ENCODE results near the gene RPS15A. TPM values are rescaled to one million over a fixed set of nuclear protein-coding genes. Genes with fewer than 3 reads are reported as not detected.

Gene RPS15A
- total and polyA plus RNA-seq, 4 donors, result 349 to 1,185 (median 895) TPM

- TF ChIP-seq GABPA (IDR thresholded peaks at IDR 0.05 in 1 of 2, conservative IDR thresholded peaks at IDR 0.05 in 1 of 2) (no peak), NR2F2 (IDR thresholded peaks at IDR 0.05) (peak; percentile 95), RAD21 (IDR thresholded peaks at IDR 0.05) (no peak), YY1 (IDR thresholded peaks at IDR 0.05) (no peak), TAF1 (conservative IDR thresholded peaks at IDR 0.05) (no peak), FOXA2 (IDR thresholded peaks at IDR 0.05) (no peak), FOXA1 (IDR thresholded peaks at IDR 0.05) (no peak), HNF4A (conservative IDR thresholded peaks at IDR 0.05) (no peak), RXRA (IDR thresholded peaks at IDR 0.05) (peak; percentile 39 to 41)
- TF ChIP-seq, protein P1, sequence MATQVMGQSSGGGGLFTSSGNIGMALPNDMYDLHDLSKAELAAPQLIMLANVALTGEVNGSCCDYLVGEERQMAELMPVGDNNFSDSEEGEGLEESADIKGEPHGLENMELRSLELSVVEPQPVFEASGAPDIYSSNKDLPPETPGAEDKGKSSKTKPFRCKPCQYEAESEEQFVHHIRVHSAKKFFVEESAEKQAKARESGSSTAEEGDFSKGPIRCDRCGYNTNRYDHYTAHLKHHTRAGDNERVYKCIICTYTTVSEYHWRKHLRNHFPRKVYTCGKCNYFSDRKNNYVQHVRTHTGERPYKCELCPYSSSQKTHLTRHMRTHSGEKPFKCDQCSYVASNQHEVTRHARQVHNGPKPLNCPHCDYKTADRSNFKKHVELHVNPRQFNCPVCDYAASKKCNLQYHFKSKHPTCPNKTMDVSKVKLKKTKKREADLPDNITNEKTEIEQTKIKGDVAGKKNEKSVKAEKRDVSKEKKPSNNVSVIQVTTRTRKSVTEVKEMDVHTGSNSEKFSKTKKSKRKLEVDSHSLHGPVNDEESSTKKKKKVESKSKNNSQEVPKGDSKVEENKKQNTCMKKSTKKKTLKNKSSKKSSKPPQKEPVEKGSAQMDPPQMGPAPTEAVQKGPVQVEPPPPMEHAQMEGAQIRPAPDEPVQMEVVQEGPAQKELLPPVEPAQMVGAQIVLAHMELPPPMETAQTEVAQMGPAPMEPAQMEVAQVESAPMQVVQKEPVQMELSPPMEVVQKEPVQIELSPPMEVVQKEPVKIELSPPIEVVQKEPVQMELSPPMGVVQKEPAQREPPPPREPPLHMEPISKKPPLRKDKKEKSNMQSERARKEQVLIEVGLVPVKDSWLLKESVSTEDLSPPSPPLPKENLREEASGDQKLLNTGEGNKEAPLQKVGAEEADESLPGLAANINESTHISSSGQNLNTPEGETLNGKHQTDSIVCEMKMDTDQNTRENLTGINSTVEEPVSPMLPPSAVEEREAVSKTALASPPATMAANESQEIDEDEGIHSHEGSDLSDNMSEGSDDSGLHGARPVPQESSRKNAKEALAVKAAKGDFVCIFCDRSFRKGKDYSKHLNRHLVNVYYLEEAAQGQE (IDR thresholded peaks at IDR 0.05), result no peak
- TF ChIP-seq, protein P2, sequence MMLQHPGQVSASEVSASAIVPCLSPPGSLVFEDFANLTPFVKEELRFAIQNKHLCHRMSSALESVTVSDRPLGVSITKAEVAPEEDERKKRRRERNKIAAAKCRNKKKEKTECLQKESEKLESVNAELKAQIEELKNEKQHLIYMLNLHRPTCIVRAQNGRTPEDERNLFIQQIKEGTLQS (IDR thresholded peaks at IDR 0.05), result no peak
- peaks cover 0 to 11% (median 8%) of the 10 kb centered on the region in 4 donors for H3K36me3 ChIP-seq (ENCODE audit: control insufficient read depth in 4 of 4, insufficient read depth in 3 of 4, low read depth in 1 of 4, low read length in 3 of 4)
- no peak overlapping the region for H3K9ac ChIP-seq (ENCODE audit: low read depth in 1 of 2, low read length in 2 of 2)
- WGBS, result 87% methylated on average over 16 of the region's 16 CpGs
- peaks cover 9 to 24% (median 21%) of the 10 kb centered on the region in 4 donors for H3K4me1 ChIP-seq (ENCODE audit: control insufficient read depth in 4 of 4, insufficient read depth in 4 of 4, low read length in 3 of 4)
- no peak overlapping the region for H3K4me3 ChIP-seq (ENCODE audit: low read depth in 1 of 3, low read length in 3 of 3)
- no peak overlapping the region for H3K27ac ChIP-seq (ENCODE audit: low read depth in 1 of 2, low read length in 2 of 2)
- DNase-seq (ENCODE audit: low spot score), result no peak
- no peaks in the 10 kb centered on the region for H3K9me3 ChIP-seq (ENCODE audit: control insufficient read depth in 4 of 4, low read length in 3 of 4)
- no peaks in the 10 kb centered on the region for H3K27me3 ChIP-seq (ENCODE audit: control insufficient read depth in 4 of 4, insufficient read depth in 4 of 4, low read length in 3 of 4)
Measured at GRCh38 chr16:18802767-18803343, 12.7 kb upstream of the RPS15A start.

- Histone ChIP-seq H3K36me3 (ENCODE audit: control insufficient read depth in 4 of 4, insufficient read depth in 3 of 4, low read depth in 1 of 4, low read length in 3 of 4) (peaks cover 0 to 6% (median under 1%) of the 10 kb centered on the region in 4 donors), H3K27me3 (ENCODE audit: control insufficient read depth in 4 of 4, insufficient read depth in 4 of 4, low read length in 3 of 4) (no peaks in the 10 kb centered on the region), H3K9ac (ENCODE audit: low read depth in 1 of 2, low read length in 2 of 2) (peak within 1 kb of the TSS; percentile 83 to 89), H3K4me3 (ENCODE audit: low read depth in 1 of 3, low read length in 3 of 3) (peak within 1 kb of the TSS; percentile 57 to 92 (median 76)), H3K4me1 (ENCODE audit: control insufficient read depth in 4 of 4, insufficient read depth in 4 of 4, low read length in 3 of 4) (peaks cover 9 to 32% (median 24%) of the 10 kb centered on the region in 4 donors), H3K9me3 (ENCODE audit: control insufficient read depth in 4 of 4, low read length in 3 of 4) (no peaks in the 10 kb centered on the region), H3K27ac (ENCODE audit: low read depth in 1 of 2, low read length in 2 of 2) (peak within 1 kb of the TSS; percentile 85 to 92)
- under 1% methylated on average over 77 of the region's 77 CpGs for WGBS
- peak; percentile 98 for DNase-seq (ENCODE audit: low spot score)
- TF ChIP-seq, protein P2 (IDR thresholded peaks at IDR 0.05), result no peak
- TF ChIP-seq, protein P3, sequence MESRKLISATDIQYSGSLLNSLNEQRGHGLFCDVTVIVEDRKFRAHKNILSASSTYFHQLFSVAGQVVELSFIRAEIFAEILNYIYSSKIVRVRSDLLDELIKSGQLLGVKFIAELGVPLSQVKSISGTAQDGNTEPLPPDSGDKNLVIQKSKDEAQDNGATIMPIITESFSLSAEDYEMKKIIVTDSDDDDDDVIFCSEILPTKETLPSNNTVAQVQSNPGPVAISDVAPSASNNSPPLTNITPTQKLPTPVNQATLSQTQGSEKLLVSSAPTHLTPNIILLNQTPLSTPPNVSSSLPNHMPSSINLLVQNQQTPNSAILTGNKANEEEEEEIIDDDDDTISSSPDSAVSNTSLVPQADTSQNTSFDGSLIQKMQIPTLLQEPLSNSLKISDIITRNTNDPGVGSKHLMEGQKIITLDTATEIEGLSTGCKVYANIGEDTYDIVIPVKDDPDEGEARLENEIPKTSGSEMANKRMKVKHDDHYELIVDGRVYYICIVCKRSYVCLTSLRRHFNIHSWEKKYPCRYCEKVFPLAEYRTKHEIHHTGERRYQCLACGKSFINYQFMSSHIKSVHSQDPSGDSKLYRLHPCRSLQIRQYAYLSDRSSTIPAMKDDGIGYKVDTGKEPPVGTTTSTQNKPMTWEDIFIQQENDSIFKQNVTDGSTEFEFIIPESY (IDR thresholded peaks at IDR 0.05), result peak; percentile 81
- peak; percentile 69 for TF ChIP-seq YY1 (IDR thresholded peaks at IDR 0.05)
- TF ChIP-seq SP1 (IDR thresholded peaks at IDR 0.05), result peak; percentile 98
- no peak for TF ChIP-seq JUND (IDR thresholded peaks at IDR 0.05)
- TF ChIP-seq RAD21 (IDR thresholded peaks at IDR 0.05), result peak; percentile 87 to 92
- TF ChIP-seq TAF1 (conservative IDR thresholded peaks at IDR 0.05), result peak; percentile 98
- TF ChIP-seq, protein P4, sequence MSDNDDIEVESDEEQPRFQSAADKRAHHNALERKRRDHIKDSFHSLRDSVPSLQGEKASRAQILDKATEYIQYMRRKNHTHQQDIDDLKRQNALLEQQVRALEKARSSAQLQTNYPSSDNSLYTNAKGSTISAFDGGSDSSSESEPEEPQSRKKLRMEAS (IDR thresholded peaks at IDR 0.05), result peak; percentile 83
- TF ChIP-seq HNF4G (IDR thresholded peaks at IDR 0.05), result no peak
- peak; percentile 83 for TF ChIP-seq NR2F2 (IDR thresholded peaks at IDR 0.05)
- peak; percentile 79 to 90 for TF ChIP-seq RXRA (IDR thresholded peaks at IDR 0.05)
- TF ChIP-seq EGR1 (IDR thresholded peaks at IDR 0.05; ENCODE audit: low read depth in 2 of 2), result peak in 1 of 2 donors; percentile 43
- TF ChIP-seq HNF4A (conservative IDR thresholded peaks at IDR 0.05), result peak; percentile 52 to 53
- TF ChIP-seq, protein P1 (IDR thresholded peaks at IDR 0.05), result peak; percentile 95
- peak in 1 of 2 donors; percentile 38 for TF ChIP-seq GABPA (IDR thresholded peaks at IDR 0.05 in 1 of 2, conservative IDR thresholded peaks at IDR 0.05 in 1 of 2)
- TF ChIP-seq FOXA1 (IDR thresholded peaks at IDR 0.05), result peak; percentile 65
Measured at GRCh38 chr16:18801145-18801972, 11.2 kb upstream of the RPS15A start, which contains the start of gene ARL6IP1. Gene ARL6IP1, minus strand, starts transcription at chr16:18801549. Its CDS starts 83 bp downstream, at chr16:18801466.

Measured in liver (tissue), 9 donors.